ENCODE data around the gene CCM2L.

The CCM2L gene

GRCh38 chr20:31988430-31989015 lies 21.7 kb upstream of the CCM2L start:
- Histone ChIP-seq H3K36me3 (ENCODE audit: insufficient read depth, low read length) (no peaks in the 10 kb centered on the region), H3K4me3 (ENCODE audit: low read depth, low read length, poor library complexity, severe bottlenecking) (no peak overlapping the region), H3K27me3 (ENCODE audit: insufficient read depth, low read length) (no peaks in the 10 kb centered on the region; the same call in 1 of the 2 replicates), H2AFZ (ENCODE audit: low read length) (no peak overlapping the region), H3K4me2 (ENCODE audit: low read length) (no peak overlapping the region), H3K9ac (ENCODE audit: low read length) (no peak overlapping the region), H3K27ac (ENCODE audit: low read depth, low read length, poor library complexity, severe bottlenecking) (no peak overlapping the region), H3K4me1 (ENCODE audit: insufficient read depth, low read length, severe bottlenecking) (no peaks in the 10 kb centered on the region), H3K9me2 (ENCODE audit: low read depth, low read length) (no peaks in the 10 kb centered on the region), H3F3A (ENCODE audit: insufficient read depth, low read length) (no peaks in the 10 kb centered on the region), H3K9me3 (ENCODE audit: low read length) (no peaks in the 10 kb centered on the region), H4K20me1 (ENCODE audit: insufficient read depth, low read length) (no peaks in the 10 kb centered on the region), H3K79me2 (ENCODE audit: insufficient read depth, low read length) (no peaks in the 10 kb centered on the region)
- no peak for TF ChIP-seq EZH2 (IDR thresholded peaks at IDR 0.05; ENCODE audit: borderline replicate concordance, low read length)
- TF ChIP-seq, protein P1, sequence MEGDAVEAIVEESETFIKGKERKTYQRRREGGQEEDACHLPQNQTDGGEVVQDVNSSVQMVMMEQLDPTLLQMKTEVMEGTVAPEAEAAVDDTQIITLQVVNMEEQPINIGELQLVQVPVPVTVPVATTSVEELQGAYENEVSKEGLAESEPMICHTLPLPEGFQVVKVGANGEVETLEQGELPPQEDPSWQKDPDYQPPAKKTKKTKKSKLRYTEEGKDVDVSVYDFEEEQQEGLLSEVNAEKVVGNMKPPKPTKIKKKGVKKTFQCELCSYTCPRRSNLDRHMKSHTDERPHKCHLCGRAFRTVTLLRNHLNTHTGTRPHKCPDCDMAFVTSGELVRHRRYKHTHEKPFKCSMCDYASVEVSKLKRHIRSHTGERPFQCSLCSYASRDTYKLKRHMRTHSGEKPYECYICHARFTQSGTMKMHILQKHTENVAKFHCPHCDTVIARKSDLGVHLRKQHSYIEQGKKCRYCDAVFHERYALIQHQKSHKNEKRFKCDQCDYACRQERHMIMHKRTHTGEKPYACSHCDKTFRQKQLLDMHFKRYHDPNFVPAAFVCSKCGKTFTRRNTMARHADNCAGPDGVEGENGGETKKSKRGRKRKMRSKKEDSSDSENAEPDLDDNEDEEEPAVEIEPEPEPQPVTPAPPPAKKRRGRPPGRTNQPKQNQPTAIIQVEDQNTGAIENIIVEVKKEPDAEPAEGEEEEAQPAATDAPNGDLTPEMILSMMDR (IDR thresholded peaks at IDR 0.05; ENCODE audit: low read length): no peak

DNA sequence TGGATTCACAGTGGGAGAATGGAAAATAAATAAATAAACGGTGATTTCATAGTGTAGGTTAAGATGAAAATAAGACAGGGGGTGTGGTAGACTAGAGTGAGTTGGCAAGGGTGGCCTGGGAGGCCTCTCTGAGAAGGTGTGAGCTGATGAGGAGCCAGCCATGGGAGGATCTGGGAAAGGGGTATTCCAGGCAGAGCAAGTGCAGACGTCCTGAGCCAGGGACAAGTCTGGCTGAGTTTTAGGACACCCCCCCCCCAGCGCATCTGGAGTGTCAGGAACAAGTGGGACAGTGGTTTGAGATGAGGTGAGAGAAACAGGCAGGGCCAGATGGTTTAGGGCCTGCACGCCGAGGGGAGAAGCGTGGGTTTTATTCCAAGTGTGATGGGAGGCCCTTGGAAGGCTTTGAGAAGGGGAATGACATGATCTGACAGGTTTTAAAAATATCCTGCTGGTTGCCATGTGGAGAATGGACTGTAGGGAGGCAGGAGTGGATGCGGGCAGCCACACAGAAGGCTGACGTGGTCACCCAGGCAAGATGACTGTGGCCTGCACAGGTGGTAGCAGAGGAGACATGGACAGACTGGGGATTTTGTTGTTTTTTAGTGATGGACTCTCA lies 21.1 kb upstream of the CCM2L start:
- no peak overlapping the region for H3K4me3 ChIP-seq (ENCODE audit: low read depth, low read length, poor library complexity, severe bottlenecking)
- no peaks in the 10 kb centered on the region for H3K9me2 ChIP-seq (ENCODE audit: low read depth, low read length)
- H4K20me1 ChIP-seq (ENCODE audit: insufficient read depth, low read length): no peaks in the 10 kb centered on the region
- no peak overlapping the region for H2AFZ ChIP-seq (ENCODE audit: low read length)
- H3K36me3 ChIP-seq (ENCODE audit: insufficient read depth, low read length): no peaks in the 10 kb centered on the region
- H3F3A ChIP-seq (ENCODE audit: insufficient read depth, low read length): no peaks in the 10 kb centered on the region
- H3K27ac ChIP-seq (ENCODE audit: low read depth, low read length, poor library complexity, severe bottlenecking): no peak overlapping the region
- no peaks in the 10 kb centered on the region for H3K4me1 ChIP-seq (ENCODE audit: insufficient read depth, low read length, severe bottlenecking)
- no peaks in the 10 kb centered on the region; the same call in 1 of the 2 replicates for H3K27me3 ChIP-seq (ENCODE audit: insufficient read depth, low read length)
- H3K79me2 ChIP-seq (ENCODE audit: insufficient read depth, low read length): no peaks in the 10 kb centered on the region
- H3K9ac ChIP-seq (ENCODE audit: low read length): no peak overlapping the region
- no peaks in the 10 kb centered on the region for H3K9me3 ChIP-seq (ENCODE audit: low read length)
- TF ChIP-seq, protein P1 (IDR thresholded peaks at IDR 0.05; ENCODE audit: low read length): no peak
- TF ChIP-seq EZH2 (IDR thresholded peaks at IDR 0.05; ENCODE audit: borderline replicate concordance, low read length): no peak
- H3K4me2 ChIP-seq (ENCODE audit: low read length): no peak overlapping the region

DNA sequence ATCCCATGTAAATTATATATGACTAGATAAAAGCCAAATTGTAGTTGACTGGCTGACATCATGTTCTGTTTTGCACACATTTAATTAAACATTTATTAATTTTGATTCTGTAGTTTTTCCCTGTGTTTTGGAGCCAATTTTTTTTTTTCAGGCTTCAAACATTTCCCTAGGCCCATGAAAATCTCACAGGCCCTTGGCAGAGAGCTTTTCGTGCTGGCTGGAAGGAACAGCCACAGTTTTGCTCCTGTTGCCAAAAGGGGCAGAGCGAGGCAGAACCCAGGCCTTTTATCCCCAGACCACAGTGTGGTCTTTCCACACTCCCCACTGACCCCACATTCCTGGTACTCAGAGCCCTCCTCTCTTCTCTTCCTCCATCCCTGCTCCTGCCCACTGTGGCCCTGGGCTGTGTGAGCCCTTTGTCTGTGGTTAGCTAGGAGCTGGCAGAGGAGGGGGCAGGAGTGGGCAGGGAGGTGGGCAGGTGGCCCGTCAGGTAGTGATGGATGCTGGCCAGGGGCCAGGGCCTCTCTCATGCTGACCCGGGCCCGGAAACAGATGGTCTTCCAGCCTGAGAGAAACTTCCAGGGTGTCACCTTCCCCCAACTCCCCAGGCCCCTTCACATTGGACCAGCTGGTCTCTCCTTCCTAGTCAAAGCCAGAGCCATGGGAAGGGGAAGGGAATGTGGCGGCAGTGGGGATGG lies 19.4 kb upstream of the CCM2L start:
- Histone ChIP-seq H3K9me2 (ENCODE audit: low read depth, low read length) (no peaks in the 10 kb centered on the region), H3K4me3 (ENCODE audit: low read depth, low read length, poor library complexity, severe bottlenecking) (no peak overlapping the region), H3K9me3 (ENCODE audit: low read length) (no peaks in the 10 kb centered on the region), H3K27me3 (ENCODE audit: insufficient read depth, low read length) (no peaks in the 10 kb centered on the region; the same call in 1 of the 2 replicates), H3K27ac (ENCODE audit: low read depth, low read length, poor library complexity, severe bottlenecking) (no peak overlapping the region), H3K4me1 (ENCODE audit: insufficient read depth, low read length, severe bottlenecking) (no peaks in the 10 kb centered on the region), H3K79me2 (ENCODE audit: insufficient read depth, low read length) (no peaks in the 10 kb centered on the region), H3K9ac (ENCODE audit: low read length) (no peak overlapping the region), H3K4me2 (ENCODE audit: low read length) (no peak overlapping the region), H4K20me1 (ENCODE audit: insufficient read depth, low read length) (no peaks in the 10 kb centered on the region), H3F3A (ENCODE audit: insufficient read depth, low read length) (no peaks in the 10 kb centered on the region), H3K36me3 (ENCODE audit: insufficient read depth, low read length) (no peaks in the 10 kb centered on the region), H2AFZ (ENCODE audit: low read length) (no peak overlapping the region)
- TF ChIP-seq, protein P1 (IDR thresholded peaks at IDR 0.05; ENCODE audit: low read length): no peak
- no peak for TF ChIP-seq EZH2 (IDR thresholded peaks at IDR 0.05; ENCODE audit: borderline replicate concordance, low read length)

Measured in OCI-LY1 (cell line).